HEK293 (cell line): ENCODE results near the gene PHGDH.

ENCODE experiments used
- CTCF ChIA-PET: fragments of 350-600 bp; formaldehyde crosslinking; extraction: SDS; loops from one replicate; lab custom pipeline; 2021; ENCODE audit warnings: antibody characterized with exemption; lab: Yijun Ruan, JAX
- POLR2A ChIA-PET: fragments of 300-600 bp; formaldehyde crosslinking; extraction: SDS; loops from one replicate; lab custom pipeline; 2020; ENCODE audit warnings: antibody characterized with exemption, inconsistent platforms; lab: Yijun Ruan, JAX
- H3K27ac ChIP-seq: fragments of 200-500 bp; sonication (Bioruptor generic); 2 replicates; pipeline ENCODE4 v1.5.1; 2014; ENCODE audit warnings: low read depth, low read length, control low read depth, inconsistent platforms; ENCODE audit errors: extremely low read depth
- H3K36me3 ChIP-seq, 2 experiments: fragments of 200-500 bp in 1 of 2; sonication (Bioruptor generic) in 1 of 2; 1 replicate in 1 of 2; 2 replicates in 1 of 2; pipeline ENCODE4 v1.5.1; 2014 to 2017; ENCODE audit warnings: inconsistent platforms in 2 of 2, low read length in 2 of 2; ENCODE audit not compliant: control insufficient read depth in 2 of 2, insufficient read depth in 1 of 2
- H3K4me1 ChIP-seq: fragments of 200-500 bp; sonication (Bioruptor generic); 2 replicates; pipeline ENCODE4 v1.5.1; 2014; ENCODE audit warnings: mild to moderate bottlenecking, low read length, inconsistent platforms; ENCODE audit not compliant: control insufficient read depth, insufficient read depth
- H3K4me3 ChIP-seq: 2 replicates; pipeline ENCODE4 v1.5.1; 2011; ENCODE audit warnings: low read depth, mild to moderate bottlenecking, control low read depth, low read length, moderate library complexity
- H3K9me3 ChIP-seq: fragments of 200-500 bp; sonication (Bioruptor generic); 2 replicates; pipeline ENCODE4 v1.5.1; 2014; ENCODE audit warnings: low read depth, low read length, inconsistent platforms; ENCODE audit not compliant: control insufficient read depth, insufficient read depth
- KLF10 ChIP-seq: fragments of 450-650 bp; IDR thresholded peaks from 2 replicates; pipeline ENCODE4 v1.5.1; 2018; ENCODE audit warnings: missing biosample characterization, mild to moderate bottlenecking, missing genetic modification characterization
- KLF16 ChIP-seq: fragments of 450-650 bp; formaldehyde crosslinking; IDR thresholded peaks from 2 replicates; pipeline ENCODE4 v1.5.1; 2017; ENCODE audit warnings: missing biosample characterization, missing genetic modification characterization
- MYNN ChIP-seq: fragments of 450-650 bp; formaldehyde crosslinking; IDR thresholded peaks from 2 replicates; pipeline ENCODE4 v1.5.1; 2016; ENCODE audit warnings: missing biosample characterization, missing genetic modification characterization, borderline replicate concordance
- MZF1 ChIP-seq: fragments of 450-650 bp; formaldehyde crosslinking; IDR thresholded peaks from 2 replicates; pipeline ENCODE4 v1.5.1; 2017; ENCODE audit warnings: missing biosample characterization, missing genetic modification characterization, borderline replicate concordance
- YY1 ChIP-seq: fragments of 450-650 bp; formaldehyde crosslinking; IDR thresholded peaks from 2 replicates; pipeline ENCODE4 v1.5.1; 2018; ENCODE audit warnings: missing biosample characterization, missing genetic modification characterization
- ZBTB20 ChIP-seq: fragments of 450-650 bp; formaldehyde crosslinking; IDR thresholded peaks from 2 replicates; pipeline ENCODE4 v1.5.1; 2016; ENCODE audit warnings: missing biosample characterization, missing genetic modification characterization
- ZBTB21 ChIP-seq: fragments of 450-650 bp; formaldehyde crosslinking; IDR thresholded peaks from 2 replicates; pipeline ENCODE4 v1.5.1; 2017; ENCODE audit warnings: missing biosample characterization, missing genetic modification characterization
- ZBTB48 ChIP-seq: fragments of 450-650 bp; formaldehyde crosslinking; IDR thresholded peaks from 2 replicates; pipeline ENCODE4 v1.5.1; 2016; ENCODE audit warnings: missing biosample characterization, missing genetic modification characterization
- ZEB2 ChIP-seq: fragments of 450-650 bp; formaldehyde crosslinking; IDR thresholded peaks from 2 replicates; pipeline ENCODE4 v1.5.1; 2016; ENCODE audit warnings: missing biosample characterization, missing genetic modification characterization
- ZNF140 ChIP-seq: fragments of 450-650 bp; formaldehyde crosslinking; IDR thresholded peaks from 2 replicates; pipeline ENCODE4 v1.5.1; 2016; ENCODE audit warnings: missing biosample characterization, missing genetic modification characterization
- ZNF155 ChIP-seq: fragments of 450-650 bp; formaldehyde crosslinking; IDR thresholded peaks from 2 replicates; pipeline ENCODE4 v1.5.1; 2016; ENCODE audit warnings: missing biosample characterization, missing genetic modification characterization
- ZNF184 ChIP-seq: fragments of 450-650 bp; IDR thresholded peaks from 2 replicates; pipeline ENCODE4 v1.5.1; 2018; ENCODE audit warnings: missing biosample characterization, mild to moderate bottlenecking, missing genetic modification characterization
- ZNF2 ChIP-seq: fragments of 450-650 bp; formaldehyde crosslinking; IDR thresholded peaks from 2 replicates; pipeline ENCODE4 v1.5.1; 2016; ENCODE audit warnings: missing biosample characterization, missing genetic modification characterization
- ZNF335 ChIP-seq: fragments of 450-650 bp; formaldehyde crosslinking; conservative IDR thresholded peaks from 2 replicates; pipeline ENCODE4 v1.5.1; 2016; ENCODE audit warnings: missing biosample characterization, missing genetic modification characterization
- ZNF341 ChIP-seq: fragments of 450-650 bp; formaldehyde crosslinking; IDR thresholded peaks from 2 replicates; pipeline ENCODE4; 2016; ENCODE audit warnings: low read depth, missing biosample characterization, missing genetic modification characterization
- ZNF423 ChIP-seq: fragments of 450-650 bp; formaldehyde crosslinking; IDR thresholded peaks from 2 replicates; pipeline ENCODE4 v1.5.1; 2016; ENCODE audit warnings: missing biosample characterization, missing genetic modification characterization
- ZNF544 ChIP-seq: fragments of 450-650 bp; formaldehyde crosslinking; IDR thresholded peaks from 2 replicates; pipeline ENCODE4 v1.5.0; 2017; ENCODE audit warnings: missing biosample characterization, missing genetic modification characterization
- ZNF548 ChIP-seq: fragments of 450-650 bp; formaldehyde crosslinking; IDR thresholded peaks from 2 replicates; pipeline ENCODE4 v1.5.1; 2016; ENCODE audit warnings: missing biosample characterization, missing genetic modification characterization
- ZNF549 ChIP-seq: fragments of 450-650 bp; IDR thresholded peaks from 2 replicates; pipeline ENCODE4 v1.5.1; 2018; ENCODE audit warnings: missing biosample characterization, missing genetic modification characterization, mild to moderate bottlenecking, inconsistent platforms, moderate library complexity
- ZNF555 ChIP-seq: fragments of 450-650 bp; formaldehyde crosslinking; conservative IDR thresholded peaks from 2 replicates; pipeline ENCODE4 v1.5.1; 2017; ENCODE audit warnings: missing biosample characterization, mild to moderate bottlenecking, missing genetic modification characterization, inconsistent platforms
- ZNF558 ChIP-seq: fragments of 450-650 bp; formaldehyde crosslinking; IDR thresholded peaks from 2 replicates; pipeline ENCODE4 v1.5.1; 2016; ENCODE audit warnings: missing biosample characterization, missing genetic modification characterization
- ZNF701 ChIP-seq: fragments of 450-650 bp; formaldehyde crosslinking; IDR thresholded peaks from 2 replicates; pipeline ENCODE4 v1.5.1; 2016; ENCODE audit warnings: missing biosample characterization, missing genetic modification characterization
- ZSCAN30 ChIP-seq: fragments of 450-650 bp; IDR thresholded peaks from 2 replicates; pipeline ENCODE4 v1.5.1; 2018; ENCODE audit warnings: missing biosample characterization, mild to moderate bottlenecking, missing genetic modification characterization, moderate library complexity
- TF ChIP-seq, protein P1 (sequence below): fragments of 450-650 bp; formaldehyde crosslinking; IDR thresholded peaks from 2 replicates; pipeline ENCODE4 v1.5.1; 2016; ENCODE audit warnings: missing biosample characterization, missing genetic modification characterization
- TF ChIP-seq, protein P2 (sequence below): fragments of 450-650 bp; formaldehyde crosslinking; IDR thresholded peaks from 2 replicates; pipeline ENCODE4 v1.5.1; 2017; ENCODE audit warnings: missing biosample characterization, missing genetic modification characterization
- TF ChIP-seq, protein P3 (sequence below): fragments of 450-650 bp; formaldehyde crosslinking; IDR thresholded peaks from 2 replicates; pipeline ENCODE4 v1.5.1; 2016; ENCODE audit warnings: missing biosample characterization, missing genetic modification characterization
- TF ChIP-seq, protein P4 (sequence below): fragments of 450-650 bp; formaldehyde crosslinking; IDR thresholded peaks from 2 replicates; pipeline ENCODE4 v1.5.1; 2016; ENCODE audit warnings: missing biosample characterization, missing genetic modification characterization, borderline replicate concordance
- TF ChIP-seq, protein P5 (sequence below): fragments of 450-650 bp; formaldehyde crosslinking; IDR thresholded peaks from 2 replicates; pipeline ENCODE4 v1.5.1; 2016; ENCODE audit warnings: missing biosample characterization, missing genetic modification characterization
- TF ChIP-seq, protein P6 (sequence below): fragments of 450-650 bp; formaldehyde crosslinking; IDR thresholded peaks from 2 replicates; pipeline ENCODE4 v1.5.1; 2016; ENCODE audit warnings: missing biosample characterization, missing genetic modification characterization, low read depth

PHGDH gene

DNA sequence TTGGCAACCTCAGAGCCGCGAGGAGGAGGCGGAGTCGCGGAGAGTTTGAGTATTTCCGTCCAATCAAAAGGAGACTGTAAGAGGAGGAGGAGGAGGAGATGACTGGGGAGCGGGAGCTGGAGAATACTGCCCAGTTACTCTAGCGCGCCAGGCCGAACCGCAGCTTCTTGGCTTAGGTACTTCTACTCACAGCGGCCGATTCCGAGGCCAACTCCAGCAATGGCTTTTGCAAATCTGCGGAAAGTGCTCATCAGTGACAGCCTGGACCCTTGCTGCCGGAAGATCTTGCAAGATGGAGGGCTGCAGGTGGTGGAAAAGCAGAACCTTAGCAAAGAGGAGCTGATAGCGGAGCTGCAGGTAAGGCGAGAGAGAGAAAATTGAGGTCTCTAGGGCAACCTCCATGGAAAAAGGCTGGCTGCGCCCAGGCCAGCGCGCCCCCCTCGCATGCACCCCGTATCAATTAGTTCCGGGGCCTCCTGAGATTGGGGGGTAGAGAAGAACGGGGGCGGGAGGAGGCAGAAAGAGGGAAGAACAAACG is at the start of gene PHGDH:
PHGDH (plus strand) TSS at position 131 of the 538 bp plus-strand sequence; CDS start at position 220, 89 bp downstream.
- ChIA-PET CTCF (interaction anchor here (0.6 to 1.4 kb wide), 5 partner anchors 15 to 129 kb away, joined by 3 to 17 read pairs (median 4); no protein-coding TSS in a partner anchor), POLR2A (interaction anchor here (0.7 to 2.2 kb wide), 22 partner anchors 8 to 161 kb away, joined by 3 to 23 read pairs (median 4); partner anchors contain the start of gene ZNF697)
- Histone ChIP-seq H3K27ac (peak within 1 kb of the TSS; percentile 90), H3K4me3 (peak within 1 kb of the TSS; percentile 76), H3K4me1 (peaks cover 15% of the 10 kb centered on the region), H3K9me3 (no peaks in the 10 kb centered on the region), H3K36me3 (no peaks in the 10 kb centered on the region)
- no peak for TF ChIP-seq ZNF544 (tag by site-specific recombination)
- TF ChIP-seq, protein P1, sequence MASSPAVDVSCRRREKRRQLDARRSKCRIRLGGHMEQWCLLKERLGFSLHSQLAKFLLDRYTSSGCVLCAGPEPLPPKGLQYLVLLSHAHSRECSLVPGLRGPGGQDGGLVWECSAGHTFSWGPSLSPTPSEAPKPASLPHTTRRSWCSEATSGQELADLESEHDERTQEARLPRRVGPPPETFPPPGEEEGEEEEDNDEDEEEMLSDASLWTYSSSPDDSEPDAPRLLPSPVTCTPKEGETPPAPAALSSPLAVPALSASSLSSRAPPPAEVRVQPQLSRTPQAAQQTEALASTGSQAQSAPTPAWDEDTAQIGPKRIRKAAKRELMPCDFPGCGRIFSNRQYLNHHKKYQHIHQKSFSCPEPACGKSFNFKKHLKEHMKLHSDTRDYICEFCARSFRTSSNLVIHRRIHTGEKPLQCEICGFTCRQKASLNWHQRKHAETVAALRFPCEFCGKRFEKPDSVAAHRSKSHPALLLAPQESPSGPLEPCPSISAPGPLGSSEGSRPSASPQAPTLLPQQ (tag by site-specific recombination): no peak; the same call in 1 of the 2 replicates
- no peak for TF ChIP-seq ZBTB21 (tag by site-specific recombination)
- TF ChIP-seq ZNF701 (tag by site-specific recombination): no peak
- TF ChIP-seq, protein P2, sequence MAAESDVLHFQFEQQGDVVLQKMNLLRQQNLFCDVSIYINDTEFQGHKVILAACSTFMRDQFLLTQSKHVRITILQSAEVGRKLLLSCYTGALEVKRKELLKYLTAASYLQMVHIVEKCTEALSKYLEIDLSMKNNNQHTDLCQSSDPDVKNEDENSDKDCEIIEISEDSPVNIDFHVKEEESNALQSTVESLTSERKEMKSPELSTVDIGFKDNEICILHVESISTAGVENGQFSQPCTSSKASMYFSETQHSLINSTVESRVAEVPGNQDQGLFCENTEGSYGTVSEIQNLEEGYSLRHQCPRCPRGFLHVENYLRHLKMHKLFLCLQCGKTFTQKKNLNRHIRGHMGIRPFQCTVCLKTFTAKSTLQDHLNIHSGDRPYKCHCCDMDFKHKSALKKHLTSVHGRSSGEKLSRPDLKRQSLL: peak; percentile 75
- no peak for TF ChIP-seq KLF10
- TF ChIP-seq, protein P3, sequence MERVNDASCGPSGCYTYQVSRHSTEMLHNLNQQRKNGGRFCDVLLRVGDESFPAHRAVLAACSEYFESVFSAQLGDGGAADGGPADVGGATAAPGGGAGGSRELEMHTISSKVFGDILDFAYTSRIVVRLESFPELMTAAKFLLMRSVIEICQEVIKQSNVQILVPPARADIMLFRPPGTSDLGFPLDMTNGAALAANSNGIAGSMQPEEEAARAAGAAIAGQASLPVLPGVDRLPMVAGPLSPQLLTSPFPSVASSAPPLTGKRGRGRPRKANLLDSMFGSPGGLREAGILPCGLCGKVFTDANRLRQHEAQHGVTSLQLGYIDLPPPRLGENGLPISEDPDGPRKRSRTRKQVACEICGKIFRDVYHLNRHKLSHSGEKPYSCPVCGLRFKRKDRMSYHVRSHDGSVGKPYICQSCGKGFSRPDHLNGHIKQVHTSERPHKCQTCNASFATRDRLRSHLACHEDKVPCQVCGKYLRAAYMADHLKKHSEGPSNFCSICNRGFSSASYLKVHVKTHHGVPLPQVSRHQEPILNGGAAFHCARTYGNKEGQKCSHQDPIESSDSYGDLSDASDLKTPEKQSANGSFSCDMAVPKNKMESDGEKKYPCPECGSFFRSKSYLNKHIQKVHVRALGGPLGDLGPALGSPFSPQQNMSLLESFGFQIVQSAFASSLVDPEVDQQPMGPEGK (tag by site-specific recombination): peak; percentile 13; the same call in 1 of the 2 replicates
- 0 out of 2 replicates have a peak, but pooled peaks have one; percentile 75 for TF ChIP-seq ZNF549 (tag by site-specific recombination)
- TF ChIP-seq ZNF558 (tag by site-specific recombination): no peak; the same call in 1 of the 2 replicates
- TF ChIP-seq, protein P4, sequence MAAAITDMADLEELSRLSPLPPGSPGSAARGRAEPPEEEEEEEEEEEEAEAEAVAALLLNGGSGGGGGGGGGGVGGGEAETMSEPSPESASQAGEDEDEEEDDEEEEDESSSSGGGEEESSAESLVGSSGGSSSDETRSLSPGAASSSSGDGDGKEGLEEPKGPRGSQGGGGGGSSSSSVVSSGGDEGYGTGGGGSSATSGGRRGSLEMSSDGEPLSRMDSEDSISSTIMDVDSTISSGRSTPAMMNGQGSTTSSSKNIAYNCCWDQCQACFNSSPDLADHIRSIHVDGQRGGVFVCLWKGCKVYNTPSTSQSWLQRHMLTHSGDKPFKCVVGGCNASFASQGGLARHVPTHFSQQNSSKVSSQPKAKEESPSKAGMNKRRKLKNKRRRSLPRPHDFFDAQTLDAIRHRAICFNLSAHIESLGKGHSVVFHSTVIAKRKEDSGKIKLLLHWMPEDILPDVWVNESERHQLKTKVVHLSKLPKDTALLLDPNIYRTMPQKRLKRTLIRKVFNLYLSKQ (tag by site-specific recombination): no peak
- TF ChIP-seq ZNF2 (tag by site-specific recombination): peak; percentile 16; the same call in 1 of the 2 replicates
- no peak for TF ChIP-seq ZNF555 (tag by site-specific recombination)
- no peak for TF ChIP-seq ZNF548 (tag by site-specific recombination)
- TF ChIP-seq ZNF423: no peak
- peak; percentile 72 for TF ChIP-seq ZNF335
- TF ChIP-seq, protein P5, sequence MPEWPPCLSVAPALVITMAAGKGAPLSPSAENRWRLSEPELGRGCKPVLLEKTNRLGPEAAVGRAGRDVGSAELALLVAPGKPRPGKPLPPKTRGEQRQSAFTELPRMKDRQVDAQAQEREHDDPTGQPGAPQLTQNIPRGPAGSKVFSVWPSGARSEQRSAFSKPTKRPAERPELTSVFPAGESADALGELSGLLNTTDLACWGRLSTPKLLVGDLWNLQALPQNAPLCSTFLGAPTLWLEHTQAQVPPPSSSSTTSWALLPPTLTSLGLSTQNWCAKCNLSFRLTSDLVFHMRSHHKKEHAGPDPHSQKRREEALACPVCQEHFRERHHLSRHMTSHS (tag by site-specific recombination): no peak
- peak; percentile 52; the same call in 1 of the 2 replicates for TF ChIP-seq ZBTB20 (tag by site-specific recombination)
- peak; percentile 74 for TF ChIP-seq ZNF341
- no peak for TF ChIP-seq MYNN (tag by site-specific recombination)
- 0 out of 2 replicates have a peak, but pooled peaks have one; percentile 8 for TF ChIP-seq ZNF184 (tag by site-specific recombination)
- no peak for TF ChIP-seq ZNF155
- TF ChIP-seq MZF1: peak; percentile 42; the same call in 1 of the 2 replicates
- no peak for TF ChIP-seq ZNF140 (tag by site-specific recombination)
- TF ChIP-seq ZSCAN30 (tag by site-specific recombination): 0 out of 2 replicates have a peak, but pooled peaks have one; percentile 31
- TF ChIP-seq KLF16 (tag by site-specific recombination): peak; percentile 59; the same call in 1 of the 2 replicates
- TF ChIP-seq ZBTB48 (tag by site-specific recombination): peak; percentile 25; the same call in 1 of the 2 replicates
- no peak for TF ChIP-seq ZEB2 (tag by site-specific recombination)
- TF ChIP-seq YY1: peak; percentile 44; the same call in 1 of the 2 replicates
- TF ChIP-seq, protein P6, sequence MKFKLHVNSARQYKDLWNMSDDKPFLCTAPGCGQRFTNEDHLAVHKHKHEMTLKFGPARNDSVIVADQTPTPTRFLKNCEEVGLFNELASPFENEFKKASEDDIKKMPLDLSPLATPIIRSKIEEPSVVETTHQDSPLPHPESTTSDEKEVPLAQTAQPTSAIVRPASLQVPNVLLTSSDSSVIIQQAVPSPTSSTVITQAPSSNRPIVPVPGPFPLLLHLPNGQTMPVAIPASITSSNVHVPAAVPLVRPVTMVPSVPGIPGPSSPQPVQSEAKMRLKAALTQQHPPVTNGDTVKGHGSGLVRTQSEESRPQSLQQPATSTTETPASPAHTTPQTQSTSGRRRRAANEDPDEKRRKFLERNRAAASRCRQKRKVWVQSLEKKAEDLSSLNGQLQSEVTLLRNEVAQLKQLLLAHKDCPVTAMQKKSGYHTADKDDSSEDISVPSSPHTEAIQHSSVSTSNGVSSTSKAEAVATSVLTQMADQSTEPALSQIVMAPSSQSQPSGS: no peak
